ENCODE measurements around the gene APOB.

GRCh38 chr2:21010813-21011439 lies 32.9 kb downstream of the APOB start:
- TF ChIP-seq ESRRA (IDR thresholded peaks at IDR 0.05; ENCODE audit: borderline replicate concordance, low read length) (no peak), JUNB (IDR thresholded peaks at IDR 0.05) (no peak), CTCF (IDR thresholded peaks at IDR 0.05) (no peak), MYC (IDR thresholded peaks at IDR 0.05; ENCODE audit: borderline replicate concordance, low read length) (no peak), ZNF302 (CRISPR knock-in tag; IDR thresholded peaks at IDR 0.05) (no peak), POLR2A (IDR thresholded peaks at IDR 0.05; ENCODE audit: low read length) (no peak), BHLHE40 (IDR thresholded peaks at IDR 0.05; ENCODE audit: low read depth, low read length) (no peak), HEYL (CRISPR knock-in tag; IDR thresholded peaks at IDR 0.05) (no peak), REST (IDR thresholded peaks at IDR 0.05) (no peak), SMC3 (IDR thresholded peaks at IDR 0.05) (no peak)
- TF ChIP-seq, protein P1, sequence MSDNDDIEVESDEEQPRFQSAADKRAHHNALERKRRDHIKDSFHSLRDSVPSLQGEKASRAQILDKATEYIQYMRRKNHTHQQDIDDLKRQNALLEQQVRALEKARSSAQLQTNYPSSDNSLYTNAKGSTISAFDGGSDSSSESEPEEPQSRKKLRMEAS (IDR thresholded peaks at IDR 0.05): no peak
- TF ChIP-seq, protein P2, sequence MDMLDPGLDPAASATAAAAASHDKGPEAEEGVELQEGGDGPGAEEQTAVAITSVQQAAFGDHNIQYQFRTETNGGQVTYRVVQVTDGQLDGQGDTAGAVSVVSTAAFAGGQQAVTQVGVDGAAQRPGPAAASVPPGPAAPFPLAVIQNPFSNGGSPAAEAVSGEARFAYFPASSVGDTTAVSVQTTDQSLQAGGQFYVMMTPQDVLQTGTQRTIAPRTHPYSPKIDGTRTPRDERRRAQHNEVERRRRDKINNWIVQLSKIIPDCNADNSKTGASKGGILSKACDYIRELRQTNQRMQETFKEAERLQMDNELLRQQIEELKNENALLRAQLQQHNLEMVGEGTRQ (IDR thresholded peaks at IDR 0.05): no peak
- TF ChIP-seq, protein P3, sequence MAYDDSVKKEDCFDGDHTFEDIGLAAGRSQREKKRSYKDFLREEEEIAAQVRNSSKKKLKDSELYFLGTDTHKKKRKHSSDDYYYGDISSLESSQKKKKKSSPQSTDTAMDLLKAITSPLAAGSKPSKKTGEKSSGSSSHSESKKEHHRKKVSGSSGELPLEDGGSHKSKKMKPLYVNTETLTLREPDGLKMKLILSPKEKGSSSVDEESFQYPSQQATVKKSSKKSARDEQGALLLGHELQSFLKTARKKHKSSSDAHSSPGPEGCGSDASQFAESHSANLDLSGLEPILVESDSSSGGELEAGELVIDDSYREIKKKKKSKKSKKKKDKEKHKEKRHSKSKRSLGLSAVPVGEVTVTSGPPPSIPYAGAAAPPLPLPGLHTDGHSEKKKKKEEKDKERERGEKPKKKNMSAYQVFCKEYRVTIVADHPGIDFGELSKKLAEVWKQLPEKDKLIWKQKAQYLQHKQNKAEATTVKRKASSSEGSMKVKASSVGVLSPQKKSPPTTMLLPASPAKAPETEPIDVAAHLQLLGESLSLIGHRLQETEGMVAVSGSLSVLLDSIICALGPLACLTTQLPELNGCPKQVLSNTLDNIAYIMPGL (CRISPR knock-in tag; IDR thresholded peaks at IDR 0.05; ENCODE audit: borderline replicate concordance): no peak

Measured in A549 (cell line).